Measurements from ENCODE around the gene HLA-DMA. TPM values are rescaled to one million over a fixed set of nuclear protein-coding genes. Genes with fewer than 3 reads are reported as not detected.
A peak's percentile ranks its signal among the peaks of the same experiment; 100 is the strongest.

The HLA-DMA gene
- total and polyA plus RNA-seq, 2 of the 13 experiments (the other 11 are each of a cell fraction or from before 2014, with no cell fraction given): 0.70 to 0.71 TPM

DNA sequence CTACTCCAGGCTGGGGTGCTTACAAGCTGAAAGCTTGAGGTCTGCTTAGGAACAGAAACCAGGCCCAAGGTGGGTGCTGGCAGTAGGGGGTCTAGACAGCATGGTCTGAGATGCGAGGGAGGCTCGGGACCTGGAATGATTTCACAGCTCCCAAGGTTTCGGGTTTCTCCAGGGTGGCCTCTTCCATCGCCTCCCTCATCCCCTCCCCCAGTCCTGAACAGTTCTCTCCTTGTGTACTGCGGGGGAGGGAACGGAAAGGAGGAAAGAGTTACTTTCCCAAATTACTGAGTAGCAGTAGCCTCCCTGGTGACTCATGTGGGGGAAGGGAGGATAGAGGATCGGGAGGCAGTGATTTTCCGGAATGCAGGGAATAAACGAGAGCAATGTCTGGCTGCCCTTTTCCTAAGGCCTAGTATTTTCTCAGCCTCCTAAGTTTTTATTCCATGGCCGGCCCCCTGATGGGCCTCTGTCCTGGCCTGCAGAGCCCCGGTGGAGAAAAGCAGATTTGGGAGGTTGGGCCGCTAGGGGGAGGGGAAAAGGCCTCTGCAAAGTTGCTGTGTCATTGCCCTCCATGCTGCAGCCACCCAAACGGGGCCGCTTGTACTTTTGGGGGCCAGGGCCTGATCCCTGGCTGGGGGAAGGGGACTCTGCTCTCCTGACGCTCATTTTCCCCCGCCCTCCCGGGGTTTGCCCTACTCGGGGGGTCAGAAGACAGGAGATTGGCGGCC, 17.0 kb upstream of the HLA-DMA start (continued):
- TF ChIP-seq, protein P1, sequence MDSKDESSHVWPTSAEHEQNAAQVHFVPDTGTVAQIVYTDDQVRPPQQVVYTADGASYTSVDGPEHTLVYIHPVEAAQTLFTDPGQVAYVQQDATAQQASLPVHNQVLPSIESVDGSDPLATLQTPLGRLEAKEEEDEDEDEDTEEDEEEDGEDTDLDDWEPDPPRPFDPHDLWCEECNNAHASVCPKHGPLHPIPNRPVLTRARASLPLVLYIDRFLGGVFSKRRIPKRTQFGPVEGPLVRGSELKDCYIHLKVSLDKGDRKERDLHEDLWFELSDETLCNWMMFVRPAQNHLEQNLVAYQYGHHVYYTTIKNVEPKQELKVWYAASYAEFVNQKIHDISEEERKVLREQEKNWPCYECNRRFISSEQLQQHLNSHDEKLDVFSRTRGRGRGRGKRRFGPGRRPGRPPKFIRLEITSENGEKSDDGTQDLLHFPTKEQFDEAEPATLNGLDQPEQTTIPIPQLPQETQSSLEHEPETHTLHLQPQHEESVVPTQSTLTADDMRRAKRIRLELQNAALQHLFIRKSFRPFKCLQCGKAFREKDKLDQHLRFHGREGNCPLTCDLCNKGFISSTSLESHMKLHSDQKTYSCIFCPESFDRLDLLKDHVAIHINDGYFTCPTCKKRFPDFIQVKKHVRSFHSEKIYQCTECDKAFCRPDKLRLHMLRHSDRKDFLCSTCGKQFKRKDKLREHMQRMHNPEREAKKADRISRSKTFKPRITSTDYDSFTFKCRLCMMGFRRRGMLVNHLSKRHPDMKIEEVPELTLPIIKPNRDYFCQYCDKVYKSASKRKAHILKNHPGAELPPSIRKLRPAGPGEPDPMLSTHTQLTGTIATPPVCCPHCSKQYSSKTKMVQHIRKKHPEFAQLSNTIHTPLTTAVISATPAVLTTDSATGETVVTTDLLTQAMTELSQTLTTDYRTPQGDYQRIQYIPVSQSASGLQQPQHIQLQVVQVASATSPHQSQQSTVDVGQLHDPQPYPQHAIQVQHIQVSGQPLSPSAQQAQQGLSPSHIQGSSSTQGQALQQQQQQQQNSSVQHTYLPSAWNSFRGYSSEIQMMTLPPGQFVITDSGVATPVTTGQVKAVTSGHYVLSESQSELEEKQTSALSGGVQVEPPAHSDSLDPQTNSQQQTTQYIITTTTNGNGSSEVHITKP (CRISPR knock-in tag; IDR thresholded peaks at IDR 0.05; ENCODE audit: low read depth): 0 out of 2 replicates have a peak, but pooled peaks have one; percentile 5
- TF ChIP-seq ZNF12 (CRISPR knock-in tag; IDR thresholded peaks at IDR 0.05): no peak; the same call in 1 of the 2 replicates
- 0 out of 2 replicates have a peak, but pooled peaks have one; percentile 55 for TF ChIP-seq REL (CRISPR knock-in tag; conservative IDR thresholded peaks at IDR 0.05)
- TF ChIP-seq, protein P2, sequence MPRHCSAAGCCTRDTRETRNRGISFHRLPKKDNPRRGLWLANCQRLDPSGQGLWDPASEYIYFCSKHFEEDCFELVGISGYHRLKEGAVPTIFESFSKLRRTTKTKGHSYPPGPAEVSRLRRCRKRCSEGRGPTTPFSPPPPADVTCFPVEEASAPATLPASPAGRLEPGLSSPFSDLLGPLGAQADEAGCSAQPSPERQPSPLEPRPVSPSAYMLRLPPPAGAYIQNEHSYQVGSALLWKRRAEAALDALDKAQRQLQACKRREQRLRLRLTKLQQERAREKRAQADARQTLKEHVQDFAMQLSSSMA (CRISPR knock-in tag; IDR thresholded peaks at IDR 0.05): peak; percentile 71
- no peak; the same call in 1 of the 2 replicates for TF ChIP-seq ZNF335 (CRISPR knock-in tag; IDR thresholded peaks at IDR 0.05)
- TF ChIP-seq, protein P3, sequence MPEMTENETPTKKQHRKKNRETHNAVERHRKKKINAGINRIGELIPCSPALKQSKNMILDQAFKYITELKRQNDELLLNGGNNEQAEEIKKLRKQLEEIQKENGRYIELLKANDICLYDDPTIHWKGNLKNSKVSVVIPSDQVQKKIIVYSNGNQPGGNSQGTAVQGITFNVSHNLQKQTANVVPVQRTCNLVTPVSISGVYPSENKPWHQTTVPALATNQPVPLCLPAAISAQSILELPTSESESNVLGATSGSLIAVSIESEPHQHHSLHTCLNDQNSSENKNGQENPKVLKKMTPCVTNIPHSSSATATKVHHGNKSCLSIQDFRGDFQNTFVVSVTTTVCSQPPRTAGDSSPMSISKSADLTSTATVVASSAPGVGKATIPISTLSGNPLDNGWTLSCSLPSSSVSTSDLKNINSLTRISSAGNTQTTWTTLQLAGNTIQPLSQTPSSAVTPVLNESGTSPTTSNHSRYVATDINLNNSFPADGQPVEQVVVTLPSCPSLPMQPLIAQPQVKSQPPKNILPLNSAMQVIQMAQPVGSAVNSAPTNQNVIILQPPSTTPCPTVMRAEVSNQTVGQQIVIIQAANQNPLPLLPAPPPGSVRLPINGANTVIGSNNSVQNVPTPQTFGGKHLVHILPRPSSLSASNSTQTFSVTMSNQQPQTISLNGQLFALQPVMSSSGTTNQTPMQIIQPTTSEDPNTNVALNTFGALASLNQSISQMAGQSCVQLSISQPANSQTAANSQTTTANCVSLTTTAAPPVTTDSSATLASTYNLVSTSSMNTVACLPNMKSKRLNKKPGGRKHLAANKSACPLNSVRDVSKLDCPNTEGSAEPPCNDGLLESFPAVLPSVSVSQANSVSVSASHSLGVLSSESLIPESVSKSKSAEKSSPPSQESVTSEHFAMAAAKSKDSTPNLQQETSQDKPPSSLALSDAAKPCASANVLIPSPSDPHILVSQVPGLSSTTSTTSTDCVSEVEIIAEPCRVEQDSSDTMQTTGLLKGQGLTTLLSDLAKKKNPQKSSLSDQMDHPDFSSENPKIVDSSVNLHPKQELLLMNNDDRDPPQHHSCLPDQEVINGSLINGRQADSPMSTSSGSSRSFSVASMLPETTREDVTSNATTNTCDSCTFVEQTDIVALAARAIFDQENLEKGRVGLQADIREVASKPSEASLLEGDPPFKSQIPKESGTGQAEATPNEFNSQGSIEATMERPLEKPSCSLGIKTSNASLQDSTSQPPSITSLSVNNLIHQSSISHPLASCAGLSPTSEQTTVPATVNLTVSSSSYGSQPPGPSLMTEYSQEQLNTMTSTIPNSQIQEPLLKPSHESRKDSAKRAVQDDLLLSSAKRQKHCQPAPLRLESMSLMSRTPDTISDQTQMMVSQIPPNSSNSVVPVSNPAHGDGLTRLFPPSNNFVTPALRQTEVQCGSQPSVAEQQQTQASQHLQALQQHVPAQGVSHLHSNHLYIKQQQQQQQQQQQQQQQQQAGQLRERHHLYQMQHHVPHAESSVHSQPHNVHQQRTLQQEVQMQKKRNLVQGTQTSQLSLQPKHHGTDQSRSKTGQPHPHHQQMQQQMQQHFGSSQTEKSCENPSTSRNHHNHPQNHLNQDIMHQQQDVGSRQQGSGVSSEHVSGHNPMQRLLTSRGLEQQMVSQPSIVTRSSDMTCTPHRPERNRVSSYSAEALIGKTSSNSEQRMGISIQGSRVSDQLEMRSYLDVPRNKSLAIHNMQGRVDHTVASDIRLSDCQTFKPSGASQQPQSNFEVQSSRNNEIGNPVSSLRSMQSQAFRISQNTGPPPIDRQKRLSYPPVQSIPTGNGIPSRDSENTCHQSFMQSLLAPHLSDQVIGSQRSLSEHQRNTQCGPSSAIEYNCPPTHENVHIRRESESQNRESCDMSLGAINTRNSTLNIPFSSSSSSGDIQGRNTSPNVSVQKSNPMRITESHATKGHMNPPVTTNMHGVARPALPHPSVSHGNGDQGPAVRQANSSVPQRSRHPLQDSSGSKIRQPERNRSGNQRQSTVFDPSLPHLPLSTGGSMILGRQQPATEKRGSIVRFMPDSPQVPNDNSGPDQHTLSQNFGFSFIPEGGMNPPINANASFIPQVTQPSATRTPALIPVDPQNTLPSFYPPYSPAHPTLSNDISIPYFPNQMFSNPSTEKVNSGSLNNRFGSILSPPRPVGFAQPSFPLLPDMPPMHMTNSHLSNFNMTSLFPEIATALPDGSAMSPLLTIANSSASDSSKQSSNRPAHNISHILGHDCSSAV (CRISPR knock-in tag; IDR thresholded peaks at IDR 0.05; ENCODE audit: borderline replicate concordance): no peak
- TF ChIP-seq, protein P4, sequence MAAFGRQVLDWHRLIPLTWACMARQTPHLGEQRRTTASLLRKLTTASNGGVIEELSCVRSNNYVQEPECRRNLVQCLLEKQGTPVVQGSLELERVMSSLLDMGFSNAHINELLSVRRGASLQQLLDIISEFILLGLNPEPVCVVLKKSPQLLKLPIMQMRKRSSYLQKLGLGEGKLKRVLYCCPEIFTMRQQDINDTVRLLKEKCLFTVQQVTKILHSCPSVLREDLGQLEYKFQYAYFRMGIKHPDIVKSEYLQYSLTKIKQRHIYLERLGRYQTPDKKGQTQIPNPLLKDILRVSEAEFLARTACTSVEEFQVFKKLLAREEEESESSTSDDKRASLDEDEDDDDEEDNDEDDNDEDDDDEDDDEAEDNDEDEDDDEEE (CRISPR knock-in tag; IDR thresholded peaks at IDR 0.05): peak; percentile 57; the same call in 1 of the 2 replicates
- peak; percentile 72 for TF ChIP-seq MED8 (CRISPR knock-in tag; IDR thresholded peaks at IDR 0.05; ENCODE audit: insufficient replicate concordance)
- TF ChIP-seq, protein P5, sequence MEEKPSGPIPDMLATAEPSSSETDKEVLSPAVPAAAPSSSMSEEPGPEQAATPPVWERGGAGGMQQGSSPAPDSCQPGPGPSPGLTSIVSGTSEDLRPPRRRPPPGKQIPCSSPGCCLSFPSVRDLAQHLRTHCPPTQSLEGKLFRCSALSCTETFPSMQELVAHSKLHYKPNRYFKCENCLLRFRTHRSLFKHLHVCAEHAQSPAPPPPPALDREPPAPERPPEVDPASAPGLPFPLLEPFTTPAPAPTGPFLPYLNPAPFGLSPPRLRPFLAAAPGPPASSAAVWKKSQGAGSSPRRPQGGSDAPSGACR (CRISPR knock-in tag; IDR thresholded peaks at IDR 0.05): no peak
- peak; percentile 80 for TF ChIP-seq MAFG (CRISPR knock-in tag; IDR thresholded peaks at IDR 0.05)
- no peak for TF ChIP-seq NFYB (CRISPR knock-in tag; IDR thresholded peaks at IDR 0.05)
- TF ChIP-seq TCF12 (IDR thresholded peaks at IDR 0.05): no peak
- TF ChIP-seq TCF12 (CRISPR knock-in tag; IDR thresholded peaks at IDR 0.05): 0 out of 2 replicates have a peak, but pooled peaks have one; percentile 79
- no peak for TF ChIP-seq SMARCC2 (IDR thresholded peaks at IDR 0.05)
